Measurements from ENCODE around the gene ZNF281.
"Not testable (repeated sequence)": the region's sequence is repeated elsewhere in the genome, so short reads cannot be mapped to it uniquely, and the experiment has no call there.

The ZNF281 gene, protein sequence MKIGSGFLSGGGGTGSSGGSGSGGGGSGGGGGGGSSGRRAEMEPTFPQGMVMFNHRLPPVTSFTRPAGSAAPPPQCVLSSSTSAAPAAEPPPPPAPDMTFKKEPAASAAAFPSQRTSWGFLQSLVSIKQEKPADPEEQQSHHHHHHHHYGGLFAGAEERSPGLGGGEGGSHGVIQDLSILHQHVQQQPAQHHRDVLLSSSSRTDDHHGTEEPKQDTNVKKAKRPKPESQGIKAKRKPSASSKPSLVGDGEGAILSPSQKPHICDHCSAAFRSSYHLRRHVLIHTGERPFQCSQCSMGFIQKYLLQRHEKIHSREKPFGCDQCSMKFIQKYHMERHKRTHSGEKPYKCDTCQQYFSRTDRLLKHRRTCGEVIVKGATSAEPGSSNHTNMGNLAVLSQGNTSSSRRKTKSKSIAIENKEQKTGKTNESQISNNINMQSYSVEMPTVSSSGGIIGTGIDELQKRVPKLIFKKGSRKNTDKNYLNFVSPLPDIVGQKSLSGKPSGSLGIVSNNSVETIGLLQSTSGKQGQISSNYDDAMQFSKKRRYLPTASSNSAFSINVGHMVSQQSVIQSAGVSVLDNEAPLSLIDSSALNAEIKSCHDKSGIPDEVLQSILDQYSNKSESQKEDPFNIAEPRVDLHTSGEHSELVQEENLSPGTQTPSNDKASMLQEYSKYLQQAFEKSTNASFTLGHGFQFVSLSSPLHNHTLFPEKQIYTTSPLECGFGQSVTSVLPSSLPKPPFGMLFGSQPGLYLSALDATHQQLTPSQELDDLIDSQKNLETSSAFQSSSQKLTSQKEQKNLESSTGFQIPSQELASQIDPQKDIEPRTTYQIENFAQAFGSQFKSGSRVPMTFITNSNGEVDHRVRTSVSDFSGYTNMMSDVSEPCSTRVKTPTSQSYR

DNA sequence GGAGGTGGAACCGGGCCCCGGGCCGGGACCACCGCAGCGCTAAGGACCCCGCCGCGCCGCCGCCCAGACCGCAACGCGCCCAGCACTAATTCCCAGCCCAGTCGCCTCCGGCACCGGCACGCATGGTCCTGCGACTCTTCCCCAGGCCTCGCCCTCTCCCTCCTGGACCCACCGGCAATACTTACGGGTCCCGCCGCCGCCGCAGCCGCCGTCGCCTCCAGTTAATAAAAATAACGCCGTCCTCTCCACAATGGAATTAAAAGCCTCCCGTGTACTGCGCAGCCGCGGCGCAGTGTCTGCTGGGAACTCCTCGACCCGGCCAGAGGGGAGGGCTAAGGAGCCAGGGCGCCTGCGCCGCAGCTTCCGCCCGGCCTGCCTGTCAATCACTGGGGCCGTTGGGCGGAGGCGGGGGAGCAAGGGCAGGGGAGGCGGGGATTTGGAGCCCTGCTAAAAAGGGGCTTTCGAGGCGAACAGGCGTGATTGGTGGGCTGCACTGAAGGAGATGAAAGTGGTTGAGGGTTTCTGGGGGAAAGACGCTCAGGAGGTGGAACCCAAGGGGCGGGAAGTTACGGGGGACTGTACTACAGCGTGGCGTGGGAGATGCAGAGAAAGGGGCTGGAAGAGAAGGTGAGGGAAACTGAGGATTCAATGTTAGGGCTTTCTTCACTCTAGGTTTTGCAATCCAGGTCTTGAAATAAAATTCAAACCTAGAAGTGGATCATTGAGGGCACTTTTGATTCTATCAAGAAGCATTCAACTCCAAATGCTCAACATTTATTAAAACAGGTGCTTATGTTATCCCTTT lies at the start of gene ZNF281:
ZNF281 (minus strand) TSS at position 276 of the 805 bp plus-strand sequence. CDS start 331 bp downstream, outside the sequence.
- peak; percentile 89 for FAIRE-seq

- FAIRE-seq = no peak
These were observed 48.9 kb upstream of the ZNF281 start for GRCh38 chr1:200458780-200459179.

DNA sequence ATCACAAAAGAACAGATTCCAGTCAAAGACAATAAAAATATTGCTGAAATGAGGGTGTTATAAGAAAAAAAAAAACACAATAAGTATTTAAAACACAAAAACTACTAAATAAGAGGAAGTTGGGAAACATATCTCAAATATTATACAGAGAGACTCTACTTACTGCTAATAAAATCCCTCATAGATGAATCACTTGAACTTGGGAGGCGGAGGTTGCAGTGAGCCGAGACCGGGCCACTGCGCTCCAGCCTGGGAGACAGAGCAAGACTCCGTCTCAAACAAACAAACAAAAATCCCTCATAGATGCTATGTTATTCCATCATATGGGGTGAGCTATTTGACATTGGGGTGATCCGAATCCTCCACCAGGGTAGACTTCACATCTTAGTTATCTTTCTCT lies 48.0 kb upstream of the ZNF281 start:
- no peak for FAIRE-seq

- no peak for FAIRE-seq
These were observed 44.6 kb upstream of the ZNF281 start for GRCh38 chr1:200454425-200454824.

DNA sequence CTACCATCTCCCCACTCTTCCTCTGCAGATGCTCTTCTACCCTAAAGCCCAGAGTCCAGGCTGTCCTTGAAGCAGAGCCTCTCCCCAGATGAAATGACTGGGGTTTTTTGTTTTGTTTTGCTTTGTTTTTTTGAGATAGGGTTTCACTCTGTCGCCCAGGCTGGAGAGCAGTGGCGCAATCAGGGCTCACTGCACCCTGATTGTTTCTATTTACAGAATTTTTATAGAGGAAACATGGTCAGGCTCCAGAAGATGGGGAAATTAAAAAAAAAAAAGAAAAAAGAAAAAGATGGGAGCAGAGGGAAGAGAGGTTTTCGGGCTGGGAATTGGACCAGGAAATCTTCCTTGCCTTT lies 43.7 kb upstream of the ZNF281 start:
- FAIRE-seq = no peak

- FAIRE-seq = no peak
These were observed 43.2 kb upstream of the ZNF281 start for GRCh38 chr1:200452850-200453552.

DNA sequence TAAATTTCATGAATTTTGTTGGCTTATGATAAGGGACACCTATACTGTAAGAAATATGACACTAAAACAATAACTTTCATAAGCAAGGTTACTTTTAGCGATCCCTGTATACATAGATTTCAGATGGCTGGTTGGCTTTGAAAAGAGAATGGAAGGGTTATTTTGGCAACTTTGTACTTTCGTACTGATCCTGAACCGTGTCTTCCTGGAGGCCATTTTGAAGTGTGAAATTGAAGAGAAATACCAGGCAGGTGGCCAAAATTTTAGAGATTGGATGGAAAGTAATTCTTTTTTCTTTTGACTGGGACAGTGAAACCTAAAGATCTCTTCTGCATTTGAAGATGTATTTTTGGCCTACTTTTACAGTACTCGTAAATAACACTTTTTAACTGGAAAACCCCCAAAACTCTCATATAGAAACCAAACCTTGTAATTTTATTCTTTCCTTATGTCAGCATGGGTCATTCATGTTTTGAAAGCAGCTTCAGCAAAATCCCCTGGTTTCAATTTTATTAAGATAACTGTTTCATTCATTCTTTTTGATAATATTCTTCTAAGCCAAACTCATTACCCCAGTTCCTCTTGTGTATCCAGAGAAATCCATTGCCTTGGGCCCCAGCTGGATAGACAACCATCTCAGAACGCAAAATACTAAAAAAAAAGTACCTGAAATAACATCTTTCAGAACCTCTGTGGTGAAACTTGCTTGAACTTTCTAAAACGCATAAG lies 38.4 kb upstream of the ZNF281 start:
- no peak for FAIRE-seq

GRCh38 chr1:200445213-200445612 lies 35.4 kb upstream of the ZNF281 start:
- no peak for FAIRE-seq

- no peak for FAIRE-seq
These were observed 34.6 kb upstream of the ZNF281 start for GRCh38 chr1:200444478-200444877.

- FAIRE-seq = no peak
These were observed 34.0 kb upstream of the ZNF281 start for GRCh38 chr1:200443860-200444259.

DNA sequence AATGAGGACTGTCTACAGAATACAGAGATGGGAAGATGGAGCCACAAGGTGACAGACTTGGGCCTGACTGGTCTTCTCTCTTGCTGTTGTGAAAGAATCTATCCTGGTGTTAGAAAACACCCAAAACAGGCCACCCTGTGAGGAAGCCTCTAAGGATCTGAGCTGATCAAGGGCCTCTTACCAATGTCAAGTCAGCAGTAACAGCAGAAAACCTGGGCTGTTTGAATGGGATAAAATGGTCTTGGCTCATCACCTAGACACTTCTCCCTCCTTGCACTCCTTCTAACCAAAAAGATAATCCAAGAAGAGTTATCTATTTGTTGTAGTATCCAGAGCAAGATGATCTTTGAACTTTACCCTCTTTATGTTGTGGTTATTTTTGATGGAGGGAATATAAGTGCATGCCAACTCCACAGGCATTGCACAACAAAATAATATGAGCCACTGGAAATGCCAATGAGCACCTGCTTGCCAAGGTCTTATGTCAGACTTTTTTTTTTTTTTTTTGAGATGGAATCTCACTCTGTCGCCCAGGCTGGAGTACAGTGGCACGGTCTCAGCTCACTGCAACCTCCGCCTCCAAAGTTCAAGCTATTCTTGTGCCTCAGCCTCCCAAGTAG lies 32.8 kb upstream of the ZNF281 start:
- FAIRE-seq = no peak

DNA sequence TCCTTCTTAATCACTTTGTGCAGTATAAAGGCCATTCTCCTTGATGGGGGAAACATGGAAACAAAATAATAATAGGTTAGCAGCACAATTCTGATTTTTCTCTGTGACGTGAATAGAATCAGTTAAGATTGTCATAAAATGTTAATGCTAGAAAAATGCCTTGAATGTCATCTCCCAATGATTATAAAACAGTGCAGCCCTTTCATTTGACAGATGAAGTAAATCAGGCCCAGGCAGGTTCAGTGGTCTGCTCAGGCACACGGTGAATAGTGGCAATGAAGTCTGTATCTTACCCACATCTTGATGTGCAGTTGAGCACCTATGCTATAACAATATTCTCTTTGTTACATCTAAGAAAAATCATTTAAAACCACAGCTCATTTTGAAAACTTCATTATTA lies 32.2 kb upstream of the ZNF281 start:
- FAIRE-seq = no peak

DNA sequence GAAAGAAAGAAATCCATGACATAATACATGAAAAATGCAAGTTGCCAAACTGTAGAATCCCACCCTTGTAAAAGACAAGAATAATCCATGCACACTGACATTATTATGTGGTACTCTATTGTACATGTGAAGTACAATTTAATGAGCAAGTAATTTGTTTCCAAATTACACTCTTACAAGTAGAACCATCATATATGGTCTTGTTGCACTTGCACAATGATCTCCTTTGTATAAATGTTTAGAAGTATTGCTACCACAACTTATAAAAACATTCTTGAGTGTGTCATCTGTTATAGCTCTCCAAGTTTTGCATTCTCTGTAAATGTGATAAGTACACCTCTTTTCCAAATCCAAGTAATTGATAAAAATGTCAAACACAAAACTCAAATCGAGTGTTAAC lies 29.1 kb upstream of the ZNF281 start:
- FAIRE-seq = no peak

GRCh38 chr1:200438413-200438812 lies 28.6 kb upstream of the ZNF281 start:
- not testable (repeated sequence) for FAIRE-seq

GRCh38 chr1:200437556-200438203 lies 27.8 kb upstream of the ZNF281 start:
- FAIRE-seq = no peak

DNA sequence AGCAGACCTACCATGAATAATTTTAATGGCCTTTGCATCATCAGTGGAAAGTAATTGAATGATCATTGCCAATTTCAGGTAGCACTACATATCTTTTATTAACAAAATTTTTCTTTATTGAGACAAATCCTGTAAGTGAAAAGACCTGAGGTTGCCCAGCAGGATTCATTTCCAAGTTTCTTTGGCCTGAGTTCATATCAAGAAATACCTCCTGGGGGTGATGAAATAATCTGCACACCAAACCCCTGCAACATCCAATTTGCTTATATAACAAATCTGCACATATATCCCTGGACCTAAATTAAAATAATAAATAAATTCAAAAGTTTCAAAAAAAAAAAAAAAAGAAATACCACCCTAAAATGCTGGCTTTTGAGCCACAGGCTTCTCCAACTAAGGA lies 27.3 kb upstream of the ZNF281 start:
- no peak for FAIRE-seq

DNA sequence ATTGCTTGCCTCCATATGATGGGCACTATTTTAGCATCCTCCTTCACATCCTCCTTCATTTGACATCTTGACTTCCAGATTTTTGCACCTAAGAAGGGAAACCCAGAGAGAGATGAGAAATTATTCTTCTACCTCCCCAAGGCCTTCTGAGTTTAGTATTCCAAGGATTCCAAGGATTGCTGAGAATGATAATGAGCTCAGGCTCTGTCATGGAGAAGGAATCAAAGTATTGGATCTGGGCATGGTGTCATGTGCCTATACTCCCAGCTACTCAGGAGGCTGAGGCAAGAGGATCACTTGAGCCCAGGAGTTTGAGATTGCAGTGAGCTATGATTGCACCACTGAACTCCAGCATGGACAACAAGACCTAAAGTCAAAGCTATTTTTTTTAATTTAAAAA lies 26.6 kb upstream of the ZNF281 start:
- no peak for FAIRE-seq

- FAIRE-seq = no peak
These were observed 25.5 kb upstream of the ZNF281 start for GRCh38 chr1:200435200-200435780.

DNA sequence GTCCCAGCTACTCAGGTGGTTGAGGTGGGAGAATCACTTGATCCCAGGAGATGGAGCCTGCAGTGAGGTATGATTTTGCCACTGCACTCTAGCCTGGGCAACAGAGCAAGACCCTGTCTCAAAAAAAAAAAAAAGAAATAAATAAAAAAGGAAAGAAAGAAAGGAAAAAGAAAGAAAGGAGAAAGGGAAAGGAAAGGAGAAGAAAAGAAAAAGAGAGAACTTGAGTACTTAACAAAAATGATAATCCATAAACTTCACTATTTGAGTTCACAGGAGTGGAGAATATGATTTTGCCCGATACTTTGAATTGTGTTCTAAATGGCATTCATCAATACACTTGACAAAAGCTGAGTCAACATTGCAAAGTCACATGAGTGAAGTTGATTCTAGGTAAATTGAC lies 23.8 kb upstream of the ZNF281 start:
- no peak for FAIRE-seq

DNA sequence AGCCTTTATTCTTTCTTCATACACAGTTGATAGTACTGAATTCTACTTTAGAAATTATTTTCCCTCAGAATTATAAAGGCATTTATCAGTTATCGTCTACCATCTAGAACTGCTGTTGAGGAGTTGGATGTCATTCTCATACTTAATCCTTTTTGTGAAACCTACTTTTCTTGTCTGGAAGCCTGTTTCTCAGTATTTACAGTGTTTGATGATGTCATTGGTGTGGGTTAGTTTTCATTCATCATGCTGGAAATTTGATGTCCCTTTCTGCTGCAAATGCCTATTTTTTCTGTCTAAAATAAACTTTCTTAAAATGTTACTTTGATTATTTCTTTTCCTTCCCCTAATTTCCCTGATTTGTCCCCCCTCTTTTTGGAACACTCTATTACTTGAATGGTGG lies 22.8 kb upstream of the ZNF281 start:
- FAIRE-seq = no peak

Measured in G401.6 (cell line).